ENCODE measurements around the gene NCAPH2.

DNA sequence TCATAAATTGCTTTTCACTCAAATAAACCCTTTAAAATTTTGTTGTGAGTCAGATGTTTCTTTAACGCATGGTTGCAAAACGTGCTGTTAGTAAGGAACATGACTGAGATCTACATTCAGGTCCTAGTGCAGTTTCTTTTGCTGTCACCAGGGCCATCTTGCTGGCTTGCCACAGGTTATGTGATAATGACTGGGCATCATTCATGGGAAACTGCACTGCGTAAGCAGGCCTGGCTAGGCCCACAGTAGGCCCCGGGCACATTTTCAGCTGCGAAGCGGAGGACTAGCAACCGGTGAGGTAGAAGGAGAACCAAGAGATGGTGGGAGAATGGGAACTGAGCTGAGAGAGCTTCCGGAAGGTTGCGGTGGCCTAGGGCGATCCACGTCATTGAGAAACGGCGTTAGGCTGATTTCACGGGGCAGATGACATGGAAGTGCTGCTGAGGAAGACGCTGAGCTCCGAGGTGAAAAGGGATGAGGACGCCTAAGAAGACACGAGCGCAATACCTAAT lies 34.4 kb downstream of the NCAPH2 start:
- TF ChIP-seq TCF4 (CRISPR knock-in tag; IDR thresholded peaks at IDR 0.05; ENCODE audit: borderline replicate concordance) (no peak), RARB (CRISPR knock-in tag; IDR thresholded peaks at IDR 0.05) (no peak)
- TF ChIP-seq, protein P1, sequence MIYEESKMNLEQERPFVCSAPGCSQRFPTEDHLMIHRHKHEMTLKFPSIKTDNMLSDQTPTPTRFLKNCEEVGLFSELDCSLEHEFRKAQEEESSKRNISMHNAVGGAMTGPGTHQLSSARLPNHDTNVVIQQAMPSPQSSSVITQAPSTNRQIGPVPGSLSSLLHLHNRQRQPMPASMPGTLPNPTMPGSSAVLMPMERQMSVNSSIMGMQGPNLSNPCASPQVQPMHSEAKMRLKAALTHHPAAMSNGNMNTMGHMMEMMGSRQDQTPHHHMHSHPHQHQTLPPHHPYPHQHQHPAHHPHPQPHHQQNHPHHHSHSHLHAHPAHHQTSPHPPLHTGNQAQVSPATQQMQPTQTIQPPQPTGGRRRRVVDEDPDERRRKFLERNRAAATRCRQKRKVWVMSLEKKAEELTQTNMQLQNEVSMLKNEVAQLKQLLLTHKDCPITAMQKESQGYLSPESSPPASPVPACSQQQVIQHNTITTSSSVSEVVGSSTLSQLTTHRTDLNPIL (CRISPR knock-in tag; IDR thresholded peaks at IDR 0.05; ENCODE audit: low read depth), result no peak

All from SK-N-SH treated with all-trans-retinoic acid at 6 μM for 48 hours (cell line).